Breast epithelium (tissue), 3 donors: ENCODE results near the gene TGM3.

Experiments
- POLR2A ChIP-seq: fragments of 450-650 bp; IDR thresholded peaks from one replicate; pipeline ENCODE4 v1.6.1; 2016; ENCODE audit warnings: antibody characterized with exemption, mild to moderate bottlenecking, moderate library complexity
- POLR2AphosphoS5 ChIP-seq, 3 donors: sonication (generic); formaldehyde crosslinking; IDR thresholded peaks; one replicate each; pipeline ENCODE4 v1.6.1; 2017; ENCODE audit warnings: antibody characterized with exemption in 3 of 3

- no peak for TF ChIP-seq POLR2A
- TF ChIP-seq POLR2AphosphoS5 (IDR thresholded peaks at IDR 0.05): no peak
Observed at GRCh38 chr20:2378893-2379292, 83.1 kb downstream of the TGM3 start.
